Kidney epithelial cell (primary cell): Measurements from ENCODE around the gene FAM20A. TPM values are rescaled to one million over a fixed set of nuclear protein-coding genes. Genes with fewer than 3 reads are reported as not detected.
"Not testable (repeated sequence)": the region's sequence is repeated elsewhere in the genome, so short reads cannot be mapped to it uniquely, and the experiment has no call there.

ENCODE experiments used
- DNase-seq: peaks from one replicate; pipeline ENCODE4 v3.0.0-alpha.2; 2010; ENCODE audit warnings: low read depth
- H3K27me3 ChIP-seq: 2 replicates; pipeline ENCODE4 v1.6.0; 2011; ENCODE audit warnings: low read length; ENCODE audit not compliant: control insufficient read depth, insufficient read depth
- H3K36me3 ChIP-seq: 2 replicates; pipeline ENCODE4 v1.5.1; 2011; ENCODE audit warnings: low read length; ENCODE audit not compliant: control insufficient read depth, insufficient read depth
- H3K4me3 ChIP-seq: 2 replicates; pipeline ENCODE4 v1.5.1; 2011; ENCODE audit warnings: low read depth, mild to moderate bottlenecking, control low read depth, low read length
- total RNA-seq: library from RNA; depleted of rRNA; stranded (reverse); fragments of >200 nt; gene quantifications from 2 replicates; pipeline ENCODE4 v1.2.3, GENCODE V29; 2015
- TF ChIP-seq, protein P1 (sequence below): IDR thresholded peaks from 2 replicates; pipeline ENCODE4 v1.5.1; 2011; ENCODE audit warnings: mild to moderate bottlenecking, moderate library complexity, low read length, control low read depth, inconsistent platforms; ENCODE audit not compliant: insufficient read depth, poor library complexity, severe bottlenecking

The FAM20A gene
- total RNA-seq, 1 donor from 2014 or later: 0.13 TPM

DNA sequence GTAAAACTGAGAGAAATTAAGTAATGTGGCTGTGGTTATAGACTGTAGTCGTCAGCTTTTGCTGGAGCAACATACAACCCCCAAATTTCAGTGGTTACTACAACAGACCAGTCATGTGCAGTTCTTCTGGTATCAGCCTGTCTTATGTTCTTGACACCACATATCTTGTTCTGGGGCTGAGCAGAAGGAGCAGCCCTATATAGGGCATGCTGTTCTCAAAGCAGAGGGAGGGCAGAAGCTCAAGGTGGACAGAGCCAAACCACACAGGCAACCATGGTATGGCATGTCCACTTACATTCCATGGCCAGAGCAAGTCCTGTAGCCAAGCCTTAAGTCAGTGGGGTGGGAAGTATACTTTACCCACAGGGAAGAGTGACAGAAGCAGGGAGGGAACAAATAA lies 81.3 kb downstream of the FAM20A start:
- Histone ChIP-seq H3K36me3 (peaks cover 3% of the 10 kb centered on the region), H3K27me3 (no peaks in the 10 kb centered on the region), H3K4me3 (no peak overlapping the region)
- no peak for DNase-seq
- TF ChIP-seq, protein P1, sequence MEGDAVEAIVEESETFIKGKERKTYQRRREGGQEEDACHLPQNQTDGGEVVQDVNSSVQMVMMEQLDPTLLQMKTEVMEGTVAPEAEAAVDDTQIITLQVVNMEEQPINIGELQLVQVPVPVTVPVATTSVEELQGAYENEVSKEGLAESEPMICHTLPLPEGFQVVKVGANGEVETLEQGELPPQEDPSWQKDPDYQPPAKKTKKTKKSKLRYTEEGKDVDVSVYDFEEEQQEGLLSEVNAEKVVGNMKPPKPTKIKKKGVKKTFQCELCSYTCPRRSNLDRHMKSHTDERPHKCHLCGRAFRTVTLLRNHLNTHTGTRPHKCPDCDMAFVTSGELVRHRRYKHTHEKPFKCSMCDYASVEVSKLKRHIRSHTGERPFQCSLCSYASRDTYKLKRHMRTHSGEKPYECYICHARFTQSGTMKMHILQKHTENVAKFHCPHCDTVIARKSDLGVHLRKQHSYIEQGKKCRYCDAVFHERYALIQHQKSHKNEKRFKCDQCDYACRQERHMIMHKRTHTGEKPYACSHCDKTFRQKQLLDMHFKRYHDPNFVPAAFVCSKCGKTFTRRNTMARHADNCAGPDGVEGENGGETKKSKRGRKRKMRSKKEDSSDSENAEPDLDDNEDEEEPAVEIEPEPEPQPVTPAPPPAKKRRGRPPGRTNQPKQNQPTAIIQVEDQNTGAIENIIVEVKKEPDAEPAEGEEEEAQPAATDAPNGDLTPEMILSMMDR: no peak

- not testable (repeated sequence) for H3K27me3 ChIP-seq, DNase-seq, H3K36me3 ChIP-seq, H3K4me3 ChIP-seq
These were observed 82.1 kb downstream of the FAM20A start for GRCh38 chr17:68519051-68519450.

DNA sequence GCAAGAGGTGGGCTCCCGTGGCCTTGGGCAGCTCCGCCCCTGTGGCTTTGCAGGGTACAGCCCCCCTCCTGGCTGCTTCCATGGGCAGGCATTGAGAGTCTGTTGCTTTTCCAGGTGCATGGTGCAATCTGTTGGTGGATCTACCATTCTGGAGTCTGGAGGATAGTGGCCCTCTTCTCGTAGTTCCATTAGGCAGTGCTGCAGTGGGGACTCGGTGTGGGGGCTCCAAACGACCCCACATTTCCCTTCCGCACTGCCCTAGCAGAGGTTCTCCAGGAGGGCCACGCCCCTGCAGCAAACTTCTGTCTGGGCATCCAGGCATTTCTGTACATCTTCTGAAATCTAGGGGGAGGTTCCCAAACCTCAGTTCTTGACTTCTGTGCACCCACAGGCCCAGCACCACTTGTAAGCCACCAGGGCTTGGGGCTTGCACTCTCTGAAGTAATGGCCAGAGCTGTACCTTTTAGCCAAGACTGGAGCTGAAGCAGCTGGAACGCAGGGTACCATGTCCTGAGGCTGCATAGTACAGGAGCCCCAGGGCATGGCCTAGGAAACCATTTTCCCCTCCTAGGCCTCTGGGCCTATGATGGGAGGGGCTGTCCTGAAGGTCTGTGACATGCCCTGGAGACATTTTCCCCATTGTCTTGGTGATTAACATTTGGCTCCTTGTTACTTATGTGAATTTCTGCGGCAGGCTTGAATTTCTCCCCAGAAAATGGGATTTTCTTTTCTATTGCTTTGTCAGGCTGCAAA lies 82.9 kb downstream of the FAM20A start:
- no peak for DNase-seq
- TF ChIP-seq, protein P1: no peak
- peaks cover 3% of the 10 kb centered on the region for H3K36me3 ChIP-seq

GRCh38 chr17:68517605-68518004 lies 83.6 kb downstream of the FAM20A start:
- not testable (repeated sequence) for H3K36me3 ChIP-seq, DNase-seq, H3K4me3 ChIP-seq, H3K27me3 ChIP-seq

More for the DNA sequence above, 82.9 kb downstream of the FAM20A start:
- no peak overlapping the region for H3K4me3 ChIP-seq
- H3K27me3 ChIP-seq: no peaks in the 10 kb centered on the region

- H3K36me3 ChIP-seq: peaks cover 3% of the 10 kb centered on the region
- no peak for DNase-seq
- no peak overlapping the region for H3K4me3 ChIP-seq
- H3K27me3 ChIP-seq: no peaks in the 10 kb centered on the region
- TF ChIP-seq, protein P1: no peak
These were observed 84.4 kb downstream of the FAM20A start for GRCh38 chr17:68516732-68517131.

DNA sequence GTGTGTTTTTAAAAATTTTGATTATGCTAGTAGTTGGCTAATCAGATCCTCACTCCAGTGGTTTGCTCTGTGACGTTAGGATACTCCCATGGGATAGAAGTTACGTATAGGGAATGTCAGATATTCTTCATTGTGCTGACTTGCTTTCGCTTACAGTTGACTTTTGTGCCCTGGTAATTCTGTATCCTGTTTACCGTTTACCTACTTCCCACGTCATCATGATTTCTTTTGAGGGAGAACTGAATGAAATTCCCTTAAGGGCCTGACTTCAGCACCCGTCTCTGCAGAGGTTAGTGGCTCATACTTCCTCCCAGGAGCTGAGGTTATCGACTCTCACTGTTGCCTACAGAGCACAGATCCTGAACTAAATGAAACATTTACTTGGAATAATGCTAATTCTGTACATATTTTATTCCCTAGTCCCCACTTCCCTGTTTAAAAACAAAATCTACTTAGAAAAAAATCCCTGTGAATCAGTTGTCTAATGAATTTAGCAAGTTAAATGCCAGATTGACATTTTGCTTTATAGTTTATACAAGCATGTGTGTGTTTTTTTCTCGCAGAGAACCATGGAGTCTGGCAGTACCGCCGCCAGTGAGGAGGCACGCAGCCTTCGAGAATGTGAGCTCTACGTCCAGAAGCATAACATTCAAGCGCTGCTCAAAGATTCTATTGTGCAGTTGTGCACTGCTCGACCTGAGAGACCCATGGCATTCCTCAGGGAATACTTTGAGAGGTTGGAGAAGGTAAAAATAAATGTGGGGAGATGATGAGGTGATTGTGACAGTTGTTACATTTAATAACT lies 86.1 kb downstream of the FAM20A start:
- TF ChIP-seq, protein P1: no peak
- peak; percentile 4 for DNase-seq
- H3K36me3 ChIP-seq: peaks cover 2% of the 10 kb centered on the region

More for the DNA sequence above, 86.1 kb downstream of the FAM20A start:
- Histone ChIP-seq H3K27me3 (no peaks in the 10 kb centered on the region), H3K4me3 (peak overlapping the region; percentile 96)
